ENCODE data around the gene SPTBN5.
A peak's percentile ranks its signal among the peaks of the same experiment; 100 is the strongest.

Gene SPTBN5

DNA sequence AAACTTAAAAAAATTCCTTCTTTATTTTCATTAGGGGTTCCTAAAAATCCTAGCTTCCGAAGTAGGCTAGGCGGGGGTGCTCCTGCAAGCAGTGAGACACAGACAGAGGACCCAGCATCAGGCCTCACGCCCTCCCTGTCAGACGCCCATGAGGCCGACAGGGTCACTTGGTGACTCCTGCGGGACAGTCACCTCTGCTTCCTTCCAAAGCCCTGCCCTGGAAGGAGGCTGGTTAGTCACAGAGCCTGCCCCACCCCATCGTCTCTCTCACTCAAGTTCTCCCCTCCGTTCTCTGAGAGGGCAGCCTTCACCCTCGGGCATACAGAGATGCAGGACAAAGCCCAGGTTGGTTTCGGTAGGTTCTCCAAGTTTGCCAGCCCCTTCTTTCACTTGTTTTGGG, 39.9 kb upstream of the SPTBN5 start:
- peaks cover 15% of the 10 kb centered on the region for H3K36me3 ChIP-seq (ENCODE audit: control insufficient read depth, insufficient read depth, low read length)
- H3K27me3 ChIP-seq (ENCODE audit: control insufficient read depth, insufficient read depth, low read length), result no peaks in the 10 kb centered on the region
- no peak overlapping the region for H3K27ac ChIP-seq (ENCODE audit: low read depth, low read length)
- no peak overlapping the region for H3K4me3 ChIP-seq (ENCODE audit: low read depth, low read length)
- H3K4me1 ChIP-seq (ENCODE audit: control insufficient read depth, insufficient read depth, low read length), result peaks cover 23% of the 10 kb centered on the region
- H3K9me3 ChIP-seq (ENCODE audit: control insufficient read depth, insufficient read depth, low read length), result no peaks in the 10 kb centered on the region
- no peak overlapping the region for H3K9ac ChIP-seq (ENCODE audit: low read depth, low read length)

DNA sequence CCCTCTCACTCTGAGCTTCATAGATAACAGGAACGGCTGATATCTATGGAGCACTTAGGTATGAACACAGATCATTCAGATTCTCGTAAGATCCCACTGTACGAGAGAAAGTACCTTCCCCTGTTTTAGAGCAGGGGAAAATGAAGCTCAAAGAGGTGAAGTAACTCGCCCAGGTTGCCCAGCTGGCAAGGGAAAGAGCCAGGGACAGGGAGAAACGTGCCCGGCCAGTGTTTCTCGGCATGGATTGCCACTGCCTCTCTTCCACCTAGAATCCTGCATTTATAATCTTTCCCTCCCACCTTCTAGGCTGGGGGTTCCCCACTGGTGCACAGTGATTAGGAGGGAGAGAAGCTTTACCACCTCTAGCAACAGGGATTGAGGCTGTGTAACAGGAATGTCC, 39.5 kb upstream of the SPTBN5 start:
- H3K4me1 ChIP-seq (ENCODE audit: control insufficient read depth, insufficient read depth, low read length), result peaks cover 23% of the 10 kb centered on the region
- H3K9ac ChIP-seq (ENCODE audit: low read depth, low read length), result no peak overlapping the region
- no peak overlapping the region for H3K4me3 ChIP-seq (ENCODE audit: low read depth, low read length)
- no peak overlapping the region for H3K27ac ChIP-seq (ENCODE audit: low read depth, low read length)
- no peaks in the 10 kb centered on the region for H3K9me3 ChIP-seq (ENCODE audit: control insufficient read depth, insufficient read depth, low read length)
- H3K27me3 ChIP-seq (ENCODE audit: control insufficient read depth, insufficient read depth, low read length), result no peaks in the 10 kb centered on the region
- H3K36me3 ChIP-seq (ENCODE audit: control insufficient read depth, insufficient read depth, low read length), result peaks cover 12% of the 10 kb centered on the region; the same call in 1 of the 2 replicates

DNA sequence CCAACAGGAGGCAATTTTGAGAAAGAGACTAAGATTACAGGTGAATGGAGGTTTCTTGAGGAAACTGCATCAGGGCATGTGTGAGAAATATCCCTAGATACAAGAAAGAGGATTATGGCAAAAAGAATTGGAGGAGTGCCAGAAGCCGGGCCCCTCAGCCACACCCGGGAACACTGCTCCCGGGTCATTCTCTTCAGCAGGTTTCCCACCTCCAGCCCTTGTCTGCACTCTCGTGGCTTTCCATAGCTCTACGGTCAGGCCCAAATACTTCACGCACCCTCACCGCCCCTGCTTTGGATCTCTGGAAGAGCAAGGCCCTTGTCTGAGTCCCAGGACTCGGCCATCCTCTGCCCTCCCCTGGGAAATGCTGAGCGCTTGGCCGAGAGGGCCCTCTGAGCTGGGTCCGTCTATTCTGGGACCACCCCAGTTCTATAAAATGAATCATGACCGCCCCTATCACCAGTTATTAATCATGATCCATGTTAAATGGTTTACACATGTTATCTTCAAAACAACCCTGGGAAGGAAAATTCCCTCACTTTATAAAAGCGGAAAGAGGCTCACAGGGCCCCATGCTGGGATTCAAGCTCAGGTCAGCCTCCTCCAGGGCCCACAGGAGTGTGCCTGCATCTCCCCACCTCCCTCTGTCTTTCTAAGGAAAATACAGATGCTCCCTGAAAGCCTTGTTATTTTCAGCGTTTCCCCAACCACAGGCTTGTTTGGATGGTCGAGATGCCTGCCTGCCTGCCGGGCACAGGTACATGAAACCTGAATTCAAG, 38.8 kb upstream of the SPTBN5 start:
- Histone ChIP-seq H3K9me3 (ENCODE audit: control insufficient read depth, insufficient read depth, low read length) (no peaks in the 10 kb centered on the region), H3K36me3 (ENCODE audit: control insufficient read depth, insufficient read depth, low read length) (peaks cover 10% of the 10 kb centered on the region; the same call in 1 of the 2 replicates), H3K4me3 (ENCODE audit: low read depth, low read length) (no peak overlapping the region), H3K4me1 (ENCODE audit: control insufficient read depth, insufficient read depth, low read length) (peaks cover 23% of the 10 kb centered on the region), H3K27me3 (ENCODE audit: control insufficient read depth, insufficient read depth, low read length) (no peaks in the 10 kb centered on the region), H3K9ac (ENCODE audit: low read depth, low read length) (no peak overlapping the region), H3K27ac (ENCODE audit: low read depth, low read length) (no peak overlapping the region)

DNA sequence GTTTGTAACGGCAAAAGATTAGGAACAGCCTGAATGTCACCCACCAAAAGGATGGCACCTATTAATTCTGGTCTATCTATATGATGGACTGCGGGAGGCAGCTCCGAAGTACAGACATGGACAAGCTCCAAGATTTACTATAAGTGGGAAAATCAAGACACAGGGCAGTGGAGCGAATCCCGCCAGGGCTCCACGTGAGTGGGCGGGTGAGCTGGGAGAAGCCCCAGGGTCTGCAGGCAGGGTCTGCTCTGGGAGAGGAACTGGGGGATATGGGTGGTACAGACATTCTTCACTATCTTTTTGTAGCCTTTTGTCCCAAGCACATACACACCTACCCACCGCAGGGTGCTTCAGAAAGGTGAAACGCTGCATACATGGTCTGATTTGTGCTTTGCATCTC, 38.2 kb upstream of the SPTBN5 start:
- no peaks in the 10 kb centered on the region for H3K27me3 ChIP-seq (ENCODE audit: control insufficient read depth, insufficient read depth, low read length)
- peaks cover 23% of the 10 kb centered on the region for H3K4me1 ChIP-seq (ENCODE audit: control insufficient read depth, insufficient read depth, low read length)
- no peak overlapping the region for H3K9ac ChIP-seq (ENCODE audit: low read depth, low read length)
- peaks cover 4% of the 10 kb centered on the region; the same call in 1 of the 2 replicates for H3K36me3 ChIP-seq (ENCODE audit: control insufficient read depth, insufficient read depth, low read length)
- H3K9me3 ChIP-seq (ENCODE audit: control insufficient read depth, insufficient read depth, low read length), result no peaks in the 10 kb centered on the region
- H3K4me3 ChIP-seq (ENCODE audit: low read depth, low read length), result no peak overlapping the region
- H3K27ac ChIP-seq (ENCODE audit: low read depth, low read length), result no peak overlapping the region

DNA sequence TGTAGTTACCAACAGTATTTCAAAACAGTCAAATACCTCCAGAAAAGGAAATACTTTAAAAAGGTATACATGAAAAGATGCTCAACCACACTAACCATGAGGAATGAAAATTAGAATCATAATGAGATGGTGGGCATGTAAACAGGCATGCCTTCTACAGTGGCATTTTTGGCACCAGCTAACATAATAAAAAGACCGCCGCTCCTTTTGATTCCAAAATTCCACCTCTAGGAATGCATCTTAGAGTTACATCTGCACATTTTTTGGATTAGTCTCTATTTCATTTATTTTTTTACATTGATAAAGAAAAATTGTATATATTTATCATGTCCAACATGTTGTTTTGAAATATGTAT, 37.0 kb upstream of the SPTBN5 start:
- no peaks in the 10 kb centered on the region for H3K27me3 ChIP-seq (ENCODE audit: control insufficient read depth, insufficient read depth, low read length)
- H3K4me1 ChIP-seq (ENCODE audit: control insufficient read depth, insufficient read depth, low read length), result peaks cover 23% of the 10 kb centered on the region
- no peaks in the 10 kb centered on the region for H3K9me3 ChIP-seq (ENCODE audit: control insufficient read depth, insufficient read depth, low read length)
- no peak overlapping the region for H3K9ac ChIP-seq (ENCODE audit: low read depth, low read length)
- no peak overlapping the region for H3K4me3 ChIP-seq (ENCODE audit: low read depth, low read length)
- peaks cover 3% of the 10 kb centered on the region; the same call in 1 of the 2 replicates for H3K36me3 ChIP-seq (ENCODE audit: control insufficient read depth, insufficient read depth, low read length)
- H3K27ac ChIP-seq (ENCODE audit: low read depth, low read length), result no peak overlapping the region

DNA sequence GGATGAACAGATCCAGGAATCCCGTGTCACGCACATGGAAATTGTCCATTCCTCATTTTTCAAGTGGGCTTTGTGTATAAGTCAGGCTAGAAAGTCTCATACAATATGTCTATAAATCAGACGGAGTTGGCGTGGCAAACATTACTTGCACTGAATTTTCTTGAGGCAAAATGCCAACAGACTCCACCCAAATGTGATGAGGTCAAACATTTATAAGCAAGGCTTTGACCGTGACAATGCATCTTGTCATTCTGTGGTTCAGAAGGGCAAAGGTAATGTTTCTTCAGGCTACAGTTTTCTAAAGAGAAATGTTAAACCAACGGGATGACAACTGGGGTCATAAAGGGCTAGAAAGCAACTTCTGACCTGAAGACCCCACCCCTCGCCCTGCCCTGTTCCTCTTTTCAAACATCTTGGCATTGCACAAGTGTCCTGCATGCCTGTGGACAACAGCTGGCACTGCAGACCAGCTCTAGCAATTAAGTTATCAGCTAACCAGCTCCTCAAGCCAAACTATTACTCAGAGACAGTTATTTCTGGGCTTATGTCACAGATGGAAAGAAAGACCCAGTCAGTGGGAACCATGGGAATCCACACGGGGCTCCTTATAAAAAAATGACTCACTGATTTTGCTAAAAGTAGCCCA, 36.5 kb upstream of the SPTBN5 start:
- Histone ChIP-seq H3K27me3 (ENCODE audit: control insufficient read depth, insufficient read depth, low read length) (no peaks in the 10 kb centered on the region), H3K4me3 (ENCODE audit: low read depth, low read length) (no peak overlapping the region), H3K4me1 (ENCODE audit: control insufficient read depth, insufficient read depth, low read length) (peaks cover 23% of the 10 kb centered on the region), H3K9me3 (ENCODE audit: control insufficient read depth, insufficient read depth, low read length) (no peaks in the 10 kb centered on the region), H3K9ac (ENCODE audit: low read depth, low read length) (no peak overlapping the region), H3K27ac (ENCODE audit: low read depth, low read length) (no peak overlapping the region), H3K36me3 (ENCODE audit: control insufficient read depth, insufficient read depth, low read length) (peaks cover 4% of the 10 kb centered on the region)

DNA sequence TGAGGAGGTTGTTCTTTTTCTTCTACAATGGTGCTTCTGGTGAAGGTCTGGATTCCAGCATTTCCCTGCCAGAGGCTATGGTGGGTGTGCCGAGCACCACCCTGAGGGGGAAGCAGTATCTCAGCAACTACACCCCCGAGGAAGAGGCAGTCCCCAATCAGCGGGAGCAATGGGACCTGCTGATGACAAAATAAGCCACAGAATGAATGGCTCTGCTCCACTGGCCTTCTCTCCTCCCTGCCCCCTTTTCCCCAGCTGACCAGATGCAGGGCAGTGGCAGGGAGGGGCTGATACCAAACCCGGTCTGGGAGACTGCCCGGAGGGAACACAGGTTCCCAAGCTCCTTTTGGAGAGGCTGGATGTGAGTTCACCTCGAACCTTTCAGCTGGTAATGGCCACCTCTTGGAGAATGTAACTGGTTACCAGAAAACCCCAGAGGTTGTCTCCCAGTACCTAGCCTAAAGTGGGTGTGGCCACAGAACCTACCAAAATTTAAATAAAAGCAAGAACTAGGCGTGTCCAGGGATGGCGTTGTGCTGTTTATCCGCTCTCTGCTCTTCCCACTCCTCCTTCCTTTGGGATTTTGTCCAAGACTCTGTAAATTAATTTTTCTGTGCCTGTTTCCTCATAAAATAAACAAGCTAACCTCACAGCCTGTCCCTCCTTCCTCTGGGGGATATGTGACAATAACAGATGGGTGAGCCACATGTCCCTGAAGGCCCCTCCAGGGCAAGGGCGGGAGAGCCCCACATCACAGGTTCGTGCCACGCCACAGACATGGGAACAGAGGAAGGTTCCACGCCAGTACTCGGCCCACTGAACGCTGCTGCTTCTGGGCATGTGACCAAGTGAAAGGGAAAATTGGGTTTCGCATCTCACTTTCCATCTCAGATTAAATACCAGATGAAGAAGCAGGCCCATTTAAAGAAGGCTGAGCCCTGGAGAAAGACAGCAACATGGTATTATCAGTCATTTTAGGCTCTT, 35.1 kb upstream of the SPTBN5 start:
- H3K27me3 ChIP-seq (ENCODE audit: control insufficient read depth, insufficient read depth, low read length), result no peaks in the 10 kb centered on the region
- H3K36me3 ChIP-seq (ENCODE audit: control insufficient read depth, insufficient read depth, low read length), result peaks cover 13% of the 10 kb centered on the region
- H3K9me3 ChIP-seq (ENCODE audit: control insufficient read depth, insufficient read depth, low read length), result no peaks in the 10 kb centered on the region
- H3K4me1 ChIP-seq (ENCODE audit: control insufficient read depth, insufficient read depth, low read length), result peaks cover 10% of the 10 kb centered on the region
- no peak overlapping the region for H3K27ac ChIP-seq (ENCODE audit: low read depth, low read length)
- H3K9ac ChIP-seq (ENCODE audit: low read depth, low read length), result no peak overlapping the region
- H3K4me3 ChIP-seq (ENCODE audit: low read depth, low read length), result no peak overlapping the region

DNA sequence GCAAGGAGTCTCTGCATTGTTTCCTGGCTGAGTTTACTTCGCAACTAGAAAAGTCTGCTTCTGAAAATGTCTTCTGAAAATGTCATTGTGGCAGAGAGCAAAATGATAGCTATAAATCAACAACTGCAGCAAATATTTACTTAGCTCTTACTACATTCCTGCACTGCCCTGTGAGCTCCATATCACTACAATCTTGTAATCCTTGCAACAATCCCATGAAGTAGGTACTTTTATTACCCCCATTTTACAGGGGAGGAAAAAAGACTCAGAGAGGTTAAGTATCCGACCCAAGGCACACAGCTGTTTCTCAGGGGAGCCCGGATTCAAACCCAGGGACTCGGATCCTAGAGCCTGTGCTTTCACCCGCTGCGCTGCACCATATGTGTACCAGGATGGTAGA, 34.2 kb upstream of the SPTBN5 start:
- H3K4me1 ChIP-seq (ENCODE audit: control insufficient read depth, insufficient read depth, low read length), result peaks cover 2% of the 10 kb centered on the region

DNA sequence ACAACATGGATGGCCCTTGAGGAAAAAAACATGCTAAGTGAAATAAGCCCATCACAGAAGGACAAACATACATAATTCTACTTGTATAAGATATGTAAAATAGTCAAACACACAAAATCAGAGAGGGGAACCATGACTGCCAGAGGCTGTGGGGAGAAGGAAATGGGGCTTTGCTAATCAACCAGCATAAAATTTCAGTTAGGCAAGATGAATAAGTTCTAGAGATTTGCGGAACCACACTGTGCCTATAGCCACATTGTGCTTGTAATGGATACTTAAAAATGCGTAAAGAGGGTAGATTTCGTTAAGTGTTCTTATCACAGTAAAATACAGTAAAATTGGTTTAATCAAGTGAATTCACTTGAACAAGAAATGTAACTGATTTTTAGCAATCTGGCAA, 33.7 kb upstream of the SPTBN5 start:
- Histone ChIP-seq H3K27ac (ENCODE audit: low read depth, low read length) (peak overlapping the region; percentile 27), H3K4me3 (ENCODE audit: low read depth, low read length) (no peak overlapping the region), H3K9me3 (ENCODE audit: control insufficient read depth, insufficient read depth, low read length) (no peaks in the 10 kb centered on the region), H3K27me3 (ENCODE audit: control insufficient read depth, insufficient read depth, low read length) (no peaks in the 10 kb centered on the region), H3K4me1 (ENCODE audit: control insufficient read depth, insufficient read depth, low read length) (no peaks in the 10 kb centered on the region), H3K36me3 (ENCODE audit: control insufficient read depth, insufficient read depth, low read length) (peaks cover 13% of the 10 kb centered on the region), H3K9ac (ENCODE audit: low read depth, low read length) (no peak overlapping the region)

More for the DNA sequence above, 34.2 kb upstream of the SPTBN5 start:
- H3K4me3 ChIP-seq (ENCODE audit: low read depth, low read length), result no peak overlapping the region
- H3K36me3 ChIP-seq (ENCODE audit: control insufficient read depth, insufficient read depth, low read length), result peaks cover 13% of the 10 kb centered on the region
- H3K9ac ChIP-seq (ENCODE audit: low read depth, low read length), result no peak overlapping the region
- no peaks in the 10 kb centered on the region for H3K9me3 ChIP-seq (ENCODE audit: control insufficient read depth, insufficient read depth, low read length)
- no peaks in the 10 kb centered on the region for H3K27me3 ChIP-seq (ENCODE audit: control insufficient read depth, insufficient read depth, low read length)
- H3K27ac ChIP-seq (ENCODE audit: low read depth, low read length), result peak overlapping the region; percentile 27

DNA sequence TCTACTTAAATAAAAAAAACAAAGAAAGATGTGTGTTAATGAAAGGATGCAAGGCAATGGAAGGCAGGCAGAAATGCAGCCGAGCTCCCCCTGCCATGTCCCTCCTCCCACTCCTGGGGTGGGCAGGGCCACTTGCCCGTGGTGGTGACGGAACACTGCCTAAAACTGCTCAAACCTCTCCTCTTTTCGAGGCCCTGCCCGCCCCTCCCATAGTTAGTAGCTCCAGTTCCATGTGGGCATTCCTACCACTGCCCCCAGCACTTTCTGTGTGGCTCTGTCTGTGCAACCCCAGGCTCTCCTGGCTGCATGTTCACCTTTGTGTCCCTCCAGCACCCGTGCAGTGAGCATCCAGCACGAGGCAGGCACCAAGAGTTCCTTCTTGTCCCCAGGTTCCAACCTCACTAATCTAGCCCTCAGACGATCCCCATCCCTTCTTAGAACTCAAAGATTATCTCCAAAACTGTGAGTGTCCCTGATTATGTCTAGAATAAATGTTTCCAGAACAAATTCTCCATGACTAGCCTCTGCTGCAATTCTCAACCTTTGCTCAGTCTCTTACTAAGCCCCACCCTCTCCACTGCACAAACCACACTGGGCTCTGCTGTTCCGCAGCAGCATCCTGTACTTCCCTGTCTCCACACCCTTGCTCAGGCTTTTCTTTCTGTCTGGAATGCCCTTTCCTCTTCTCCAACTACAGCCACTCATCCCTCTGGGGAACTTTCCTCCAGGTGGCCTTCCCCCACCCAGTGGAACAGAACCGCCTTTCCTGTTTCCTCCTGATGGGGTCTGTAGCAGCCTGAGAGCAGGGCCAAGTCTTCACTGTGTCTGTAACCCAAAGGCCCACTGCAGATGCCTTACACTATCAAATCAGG, 32.6 kb upstream of the SPTBN5 start:
- Histone ChIP-seq H3K4me1 (ENCODE audit: control insufficient read depth, insufficient read depth, low read length) (no peaks in the 10 kb centered on the region), H3K9ac (ENCODE audit: low read depth, low read length) (no peak overlapping the region), H3K36me3 (ENCODE audit: control insufficient read depth, insufficient read depth, low read length) (peaks cover 16% of the 10 kb centered on the region), H3K9me3 (ENCODE audit: control insufficient read depth, insufficient read depth, low read length) (no peaks in the 10 kb centered on the region), H3K27me3 (ENCODE audit: control insufficient read depth, insufficient read depth, low read length) (no peaks in the 10 kb centered on the region), H3K27ac (ENCODE audit: low read depth, low read length) (no peak overlapping the region), H3K4me3 (ENCODE audit: low read depth, low read length) (no peak overlapping the region)

Measured in HUES48 (cell line).